Activated naive CD4-positive, alpha-beta T cell treated with anti-CD3 and anti-CD28 coated beads for 36 hours (primary cell): ENCODE results near the gene CISD3. TPM values are rescaled to one million over a fixed set of nuclear protein-coding genes. Genes with fewer than 3 reads are reported as not detected.

Experiments used
- CTCF ChIA-PET: fragments of 350-600 bp; sonication (Branson Sonifier 250); formaldehyde crosslinking; loops from one replicate; lab custom pipeline; 2021; ENCODE audit warnings: antibody characterized with exemption; lab: Charles Lee
- DNase-seq: peaks from one replicate; pipeline ENCODE4 v3.0.0-alpha.2; 2020
- H3K27ac Mint-ChIP-seq: one replicate; pipeline ENCODE4 v1.8.0; 2021; ENCODE audit warnings: mild to moderate bottlenecking, mixed read lengths
- H3K27me3 Mint-ChIP-seq: one replicate; pipeline ENCODE4 v1.8.0; 2021; ENCODE audit warnings: low read depth, mixed read lengths
- H3K36me3 Mint-ChIP-seq: one replicate; pipeline ENCODE4 v1.8.0; 2021; ENCODE audit warnings: low read depth, mixed read lengths
- H3K4me1 Mint-ChIP-seq: one replicate; pipeline ENCODE4 v1.8.0; 2021; ENCODE audit warnings: low read depth, mixed read lengths
- H3K4me3 Mint-ChIP-seq: one replicate; pipeline ENCODE4 v1.8.0; 2021; ENCODE audit warnings: mild to moderate bottlenecking, moderate library complexity, mixed read lengths
- H3K9me3 Mint-ChIP-seq: one replicate; pipeline ENCODE4 v1.8.0; 2021; ENCODE audit warnings: mixed read lengths
- intact Hi-C: fragments of 100-400 bp; cut with micrococcal nuclease; formaldehyde crosslinking; loops from one replicate; pipeline ENCODE4 v1.15.1; 2023
- total RNA-seq, 2 experiments: library from RNA; stranded (reverse); gene quantifications; one replicate each; pipeline ENCODE4 v1.2.3, GENCODE V29; 2021

CISD3 gene
- total RNA-seq, 2 experiments from 2014 or later = 35.1 to 35.8 TPM

DNA sequence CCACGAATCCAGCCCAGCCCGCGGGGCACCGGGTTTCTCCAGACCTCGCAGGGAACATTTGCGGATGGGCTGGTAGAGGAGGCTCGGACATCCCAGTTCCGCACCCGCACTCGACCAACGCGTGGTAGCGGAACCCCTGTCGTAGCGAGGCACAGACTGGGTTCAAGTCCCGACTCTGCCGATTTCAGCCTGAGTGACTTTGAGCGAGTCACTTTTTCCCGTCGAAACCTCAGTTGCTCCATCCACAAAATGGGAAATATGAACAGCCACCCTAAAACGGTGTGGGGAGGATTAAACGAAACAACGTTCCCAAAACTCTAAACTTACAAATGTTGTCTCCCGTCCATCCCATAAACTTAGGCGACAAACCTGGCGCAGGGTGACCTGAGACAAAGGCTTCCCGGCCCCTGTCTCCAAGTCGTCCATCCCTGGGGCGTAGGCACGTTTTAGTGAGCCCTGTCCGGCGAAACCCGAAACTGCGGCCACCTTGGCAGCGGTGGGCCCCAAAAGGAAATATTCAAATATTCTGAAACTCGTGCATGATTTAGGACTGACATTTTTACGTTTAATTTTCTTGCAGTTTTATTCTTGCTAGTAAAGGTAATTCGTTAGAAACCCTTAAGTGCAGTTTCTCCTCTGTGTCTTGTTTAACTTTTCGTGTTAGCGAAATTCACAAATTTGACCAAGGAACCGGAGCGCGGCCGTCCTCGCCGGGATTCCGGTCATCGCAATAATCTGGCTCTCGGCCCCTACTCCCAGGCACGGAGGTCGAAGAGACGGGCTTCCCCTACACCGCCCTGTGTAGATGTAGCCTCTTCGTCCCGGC, 27.0 kb upstream of the CISD3 start:
- peak overlapping the region; percentile 100 for H3K4me3 Mint-ChIP-seq
- H3K9me3 Mint-ChIP-seq = no peaks in the 10 kb centered on the region
- intact Hi-C loops = loop anchor here (5.0 kb wide), 1 partner anchor 1069 kb away; no protein-coding TSS in a partner anchor
- H3K4me1 Mint-ChIP-seq = peaks cover 45% of the 10 kb centered on the region
- H3K27ac Mint-ChIP-seq = peak overlapping the region; percentile 100
- peaks cover 26% of the 10 kb centered on the region for H3K36me3 Mint-ChIP-seq
- no peak for DNase-seq
- CTCF ChIA-PET = no interaction called here
- no peaks in the 10 kb centered on the region for H3K27me3 Mint-ChIP-seq

DNA sequence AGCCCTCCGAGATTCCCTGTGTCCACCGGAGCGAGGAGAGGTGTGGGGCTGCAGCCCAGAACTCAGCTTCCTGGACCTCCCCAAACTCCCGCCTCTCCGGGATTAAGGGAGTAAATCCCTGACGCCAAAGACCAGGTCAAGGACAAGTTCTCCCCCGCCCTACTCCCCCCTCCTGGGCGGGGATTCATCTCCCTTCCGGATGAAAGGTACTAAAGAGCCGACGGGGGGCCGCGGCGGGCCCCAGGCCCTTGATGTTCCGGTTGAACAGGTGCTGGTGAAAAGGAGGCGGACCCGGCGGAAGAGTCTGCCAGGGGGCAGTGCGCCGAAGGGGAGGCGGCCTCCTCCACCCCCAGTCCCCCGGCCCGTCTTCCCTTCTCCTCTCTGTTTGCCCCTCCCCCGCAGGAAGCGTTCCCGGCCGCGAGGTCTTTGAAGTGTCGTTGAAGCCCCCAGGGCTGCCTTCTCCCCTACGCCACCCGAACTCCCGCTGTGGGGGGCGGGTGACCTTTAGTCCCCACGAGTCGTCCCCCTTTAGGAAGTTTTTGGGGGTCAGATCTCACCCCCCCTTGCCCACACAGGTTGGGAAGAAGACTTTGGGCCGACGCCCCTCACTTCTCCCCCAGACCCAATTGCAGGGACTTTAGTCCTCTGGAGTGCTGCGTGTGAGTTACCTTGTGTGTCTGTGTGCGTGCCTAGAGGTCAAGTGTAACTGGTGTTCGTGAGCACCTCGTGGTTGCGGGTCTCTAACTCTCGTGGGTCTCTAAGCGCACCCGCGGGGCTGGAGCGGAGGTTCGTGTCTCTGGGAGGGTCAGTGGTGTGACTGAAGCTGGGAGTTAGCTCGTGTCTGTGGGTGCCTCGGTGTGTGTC, 26.2 kb upstream of the CISD3 start:
- Mint-ChIP-seq H3K36me3 (peaks cover 27% of the 10 kb centered on the region), H3K4me3 (peak overlapping the region; percentile 100), H3K27me3 (no peaks in the 10 kb centered on the region), H3K27ac (peak overlapping the region; percentile 100), H3K4me1 (peaks cover 44% of the 10 kb centered on the region), H3K9me3 (no peaks in the 10 kb centered on the region)
- DNase-seq = peak; percentile 92
- intact Hi-C loops = loop anchor here (5.0 kb wide), 1 partner anchor 1068 kb away; no protein-coding TSS in a partner anchor
- CTCF ChIA-PET = interaction anchor here (1.1 to 1.7 kb wide), 3 partner anchors 24 to 31 kb away, joined by 5 to 7 read pairs (median 5); no protein-coding TSS in a partner anchor

DNA sequence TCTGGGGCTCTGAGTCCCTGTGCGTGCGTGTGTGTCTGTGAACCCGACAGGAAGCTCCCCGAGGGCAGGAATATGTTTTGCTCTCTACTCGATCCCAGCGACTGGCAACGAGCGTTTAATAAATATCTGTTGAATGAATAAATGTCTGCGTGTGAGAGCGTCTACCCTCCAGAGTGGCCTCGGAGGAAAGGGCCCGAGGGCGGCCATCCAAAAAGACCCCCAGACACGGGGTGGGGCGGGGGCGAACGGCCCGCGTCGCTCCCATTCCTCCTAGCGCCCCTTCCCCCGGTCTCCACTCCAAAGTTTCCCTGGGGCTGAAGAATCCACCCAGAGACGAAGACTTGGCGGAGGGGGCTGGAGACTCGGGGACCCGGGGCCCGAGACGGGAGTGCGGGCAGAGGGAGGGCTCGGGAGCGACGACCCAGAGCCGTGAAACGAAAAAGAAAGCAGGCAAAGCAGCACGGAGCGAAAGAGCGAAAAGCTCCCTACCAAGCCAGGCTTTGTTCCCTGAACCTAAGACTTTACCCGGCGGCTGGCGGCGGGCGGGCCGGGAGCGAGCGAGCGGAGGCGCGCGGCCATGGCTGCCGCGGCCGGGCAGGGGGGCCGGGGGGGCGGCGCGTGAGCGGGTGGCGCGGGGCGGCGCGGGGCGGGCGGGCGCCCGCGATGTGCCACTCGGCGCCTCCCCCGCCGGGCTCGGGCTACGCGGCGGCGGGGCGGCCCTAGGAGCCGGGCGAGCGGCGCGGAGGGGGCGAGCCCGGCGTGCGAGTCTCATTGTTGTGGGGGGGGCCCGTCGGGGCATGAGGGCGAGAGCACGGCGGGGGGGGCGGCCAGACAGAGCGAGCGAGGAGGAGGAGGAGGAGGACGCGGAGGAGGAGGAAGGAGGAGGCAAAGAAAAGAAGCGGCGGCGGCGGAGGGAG, 25.3 kb upstream of the CISD3 start, which contains the start of gene MLLT6:
TSS of gene MLLT6 (plus strand) at position 668 of the 917 bp plus-strand sequence. CDS start 360 bp downstream, outside the sequence.
- Mint-ChIP-seq H3K27ac (peak within 1 kb of the TSS; percentile 100), H3K4me1 (peaks cover 43% of the 10 kb centered on the region), H3K4me3 (peak within 1 kb of the TSS; percentile 100), H3K36me3 (peaks cover 33% of the 10 kb centered on the region), H3K27me3 (no peaks in the 10 kb centered on the region), H3K9me3 (no peaks in the 10 kb centered on the region)
- intact Hi-C loops = loop anchor here (5.0 kb wide), 1 partner anchor 1067 kb away; no protein-coding TSS in a partner anchor
- DNase-seq = peak; percentile 72
- CTCF ChIA-PET = interaction anchor here (1.0 to 1.7 kb wide), 5 partner anchors 8 to 30 kb away, joined by 3 to 7 read pairs (median 5); no protein-coding TSS in a partner anchor

DNA sequence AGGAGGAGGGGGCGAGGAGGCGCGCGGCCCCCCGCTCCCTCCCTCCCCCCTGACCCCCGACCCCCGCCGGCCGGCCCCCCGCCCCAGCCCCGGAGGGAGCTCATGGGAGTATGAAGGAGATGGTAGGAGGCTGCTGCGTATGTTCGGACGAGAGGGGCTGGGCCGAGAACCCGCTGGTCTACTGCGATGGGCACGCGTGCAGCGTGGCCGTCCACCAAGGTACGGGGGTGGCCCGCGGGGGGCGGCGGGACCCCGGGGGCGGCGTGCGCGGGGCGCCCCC, 24.7 kb upstream of the CISD3 start:
- H3K27ac Mint-ChIP-seq = peak overlapping the region; percentile 79
- intact Hi-C loops = no loop called here
- peak overlapping the region; percentile 100 for H3K4me3 Mint-ChIP-seq
- H3K4me1 Mint-ChIP-seq = peaks cover 43% of the 10 kb centered on the region
- CTCF ChIA-PET = interaction anchor here (1.0 to 1.7 kb wide), 4 partner anchors 8 to 30 kb away, joined by 3 to 5 read pairs (median 4); no protein-coding TSS in a partner anchor
- no peaks in the 10 kb centered on the region for H3K27me3 Mint-ChIP-seq
- no peaks in the 10 kb centered on the region for H3K9me3 Mint-ChIP-seq
- DNase-seq = no peak
- peaks cover 34% of the 10 kb centered on the region for H3K36me3 Mint-ChIP-seq

DNA sequence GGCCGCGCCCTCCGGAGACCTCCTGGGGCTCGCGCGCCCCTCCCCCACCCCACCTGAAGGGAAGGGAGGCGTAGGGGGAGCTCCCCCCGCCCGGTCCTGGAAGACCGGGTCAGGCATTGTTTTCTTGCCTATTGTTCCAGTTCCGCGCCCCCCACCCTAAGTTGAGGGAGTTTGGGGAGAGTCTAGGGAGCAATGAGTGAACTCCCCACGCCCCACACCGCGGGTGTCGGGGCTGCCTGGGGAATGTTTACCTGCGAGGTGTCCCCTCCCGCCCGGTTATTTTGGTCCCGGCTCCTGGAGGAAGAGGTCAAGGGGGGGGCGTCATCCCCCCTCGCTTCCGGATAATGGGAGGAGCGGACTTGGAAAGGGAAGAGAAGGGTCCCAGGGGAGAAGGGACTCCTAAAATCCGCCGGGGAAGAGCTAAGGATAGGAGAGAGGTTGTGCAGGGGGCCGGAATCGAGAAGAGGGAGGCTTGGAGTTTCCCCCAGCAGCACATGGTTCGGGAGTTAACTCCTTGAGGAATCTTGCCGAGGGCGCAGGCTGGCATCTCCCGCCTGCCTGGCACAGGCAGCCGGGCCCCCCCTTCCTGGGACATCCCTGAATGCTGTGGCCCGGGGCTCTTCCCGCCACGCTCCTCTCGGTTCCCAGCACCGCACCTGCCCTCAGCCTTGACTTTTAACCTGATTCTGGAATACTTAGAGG, 24.2 kb upstream of the CISD3 start:
- CTCF ChIA-PET = interaction anchor here (1.0 to 1.7 kb wide), 7 partner anchors 9 to 31 kb away, joined by 3 to 9 read pairs (median 3); no protein-coding TSS in a partner anchor
- DNase-seq = peak; percentile 39
- intact Hi-C loops = loop anchor here (1.0 kb wide), 2 partner anchors 9 to 21 kb away; no protein-coding TSS in a partner anchor
- Mint-ChIP-seq H3K4me1 (peaks cover 44% of the 10 kb centered on the region), H3K27ac (peak overlapping the region; percentile 96), H3K36me3 (peaks cover 37% of the 10 kb centered on the region), H3K9me3 (no peaks in the 10 kb centered on the region), H3K4me3 (peak overlapping the region; percentile 100), H3K27me3 (no peaks in the 10 kb centered on the region)

DNA sequence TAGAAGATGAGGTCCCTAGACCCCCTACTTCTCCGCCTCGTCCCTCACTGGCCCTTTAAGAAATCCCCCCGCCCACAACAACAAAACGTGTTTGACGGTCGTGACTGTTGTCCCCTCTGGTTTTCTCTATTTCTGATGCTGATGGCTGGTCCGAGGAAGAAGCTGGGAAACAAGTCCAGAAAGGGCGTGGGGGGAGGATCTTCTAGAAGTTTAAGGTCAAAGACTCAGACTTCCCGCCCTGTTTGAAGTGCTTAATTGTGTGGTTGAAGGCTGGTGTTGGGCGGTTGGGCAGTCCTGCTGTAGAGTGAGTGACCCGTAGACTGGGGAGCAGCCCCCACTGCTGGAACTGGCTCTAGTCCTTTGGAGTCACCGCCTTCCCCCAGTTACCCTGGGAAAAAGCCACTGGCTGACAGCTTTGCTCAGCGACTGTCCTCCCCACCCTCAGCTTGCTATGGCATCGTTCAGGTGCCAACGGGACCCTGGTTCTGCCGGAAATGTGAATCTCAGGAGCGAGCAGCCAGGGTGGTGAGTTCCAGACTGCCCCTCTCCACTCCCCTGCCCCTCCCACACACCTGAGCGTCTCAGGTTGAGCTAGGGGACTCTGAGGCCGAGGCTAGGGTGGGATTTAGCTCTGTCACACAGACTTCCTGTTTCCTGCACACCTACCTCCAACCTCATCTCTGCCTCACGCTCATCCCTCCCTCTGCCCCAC, 23.5 kb upstream of the CISD3 start:
- H3K9me3 Mint-ChIP-seq = no peaks in the 10 kb centered on the region
- H3K27me3 Mint-ChIP-seq = no peaks in the 10 kb centered on the region
- peak; percentile 46 for DNase-seq
- H3K27ac Mint-ChIP-seq = peak overlapping the region; percentile 96
- peaks cover 40% of the 10 kb centered on the region for H3K36me3 Mint-ChIP-seq
- CTCF ChIA-PET = interaction anchor here (0.7 to 1.6 kb wide), 5 partner anchors 12 to 31 kb away, joined by 3 to 9 read pairs (median 4); no protein-coding TSS in a partner anchor
- intact Hi-C loops = loop anchor here (1.0 kb wide), 2 partner anchors 9 to 21 kb away; no protein-coding TSS in a partner anchor
- peaks cover 44% of the 10 kb centered on the region for H3K4me1 Mint-ChIP-seq
- peak overlapping the region; percentile 100 for H3K4me3 Mint-ChIP-seq

DNA sequence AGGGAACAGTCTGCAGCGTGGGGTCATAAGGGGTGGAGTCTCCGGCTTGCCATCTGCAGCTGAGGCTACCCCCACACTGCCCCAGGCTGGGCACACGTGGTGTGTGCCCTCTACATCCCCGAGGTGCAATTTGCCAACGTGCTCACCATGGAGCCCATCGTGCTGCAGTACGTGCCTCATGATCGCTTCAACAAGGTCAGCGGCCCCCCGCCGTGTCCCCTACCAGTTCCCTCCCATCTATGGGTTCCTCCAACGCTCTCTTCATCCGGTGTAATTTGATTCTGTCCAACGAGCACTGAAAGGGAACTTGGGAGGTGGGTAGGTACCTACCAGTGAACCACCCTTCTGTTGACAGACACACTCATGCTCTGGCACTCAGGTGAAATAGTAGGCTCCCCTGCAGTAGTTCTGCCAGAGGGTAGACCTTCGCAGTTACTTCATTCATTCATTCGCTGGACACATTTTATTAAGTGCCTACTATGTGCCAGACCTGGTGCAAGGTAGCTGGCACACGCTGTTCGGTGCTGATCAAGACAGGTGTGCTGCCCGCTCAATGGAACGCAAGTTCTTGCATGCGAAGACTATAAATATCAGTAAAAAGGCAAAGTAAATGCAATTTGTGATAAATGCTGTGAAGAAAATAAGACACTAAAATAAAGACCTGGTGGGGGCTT, 22.3 kb upstream of the CISD3 start:
- intact Hi-C loops = no loop called here
- H3K27me3 Mint-ChIP-seq = no peaks in the 10 kb centered on the region
- peak overlapping the region; percentile 96 for H3K27ac Mint-ChIP-seq
- peaks cover 46% of the 10 kb centered on the region for H3K4me1 Mint-ChIP-seq
- peaks cover 38% of the 10 kb centered on the region for H3K36me3 Mint-ChIP-seq
- peak overlapping the region; percentile 100 for H3K4me3 Mint-ChIP-seq
- no peaks in the 10 kb centered on the region for H3K9me3 Mint-ChIP-seq
- no peak for DNase-seq
- CTCF ChIA-PET = interaction anchor here (1.4 to 2.2 kb wide), 3 partner anchors 13 to 28 kb away, joined by 4 to 9 read pairs (median 9); no protein-coding TSS in a partner anchor

DNA sequence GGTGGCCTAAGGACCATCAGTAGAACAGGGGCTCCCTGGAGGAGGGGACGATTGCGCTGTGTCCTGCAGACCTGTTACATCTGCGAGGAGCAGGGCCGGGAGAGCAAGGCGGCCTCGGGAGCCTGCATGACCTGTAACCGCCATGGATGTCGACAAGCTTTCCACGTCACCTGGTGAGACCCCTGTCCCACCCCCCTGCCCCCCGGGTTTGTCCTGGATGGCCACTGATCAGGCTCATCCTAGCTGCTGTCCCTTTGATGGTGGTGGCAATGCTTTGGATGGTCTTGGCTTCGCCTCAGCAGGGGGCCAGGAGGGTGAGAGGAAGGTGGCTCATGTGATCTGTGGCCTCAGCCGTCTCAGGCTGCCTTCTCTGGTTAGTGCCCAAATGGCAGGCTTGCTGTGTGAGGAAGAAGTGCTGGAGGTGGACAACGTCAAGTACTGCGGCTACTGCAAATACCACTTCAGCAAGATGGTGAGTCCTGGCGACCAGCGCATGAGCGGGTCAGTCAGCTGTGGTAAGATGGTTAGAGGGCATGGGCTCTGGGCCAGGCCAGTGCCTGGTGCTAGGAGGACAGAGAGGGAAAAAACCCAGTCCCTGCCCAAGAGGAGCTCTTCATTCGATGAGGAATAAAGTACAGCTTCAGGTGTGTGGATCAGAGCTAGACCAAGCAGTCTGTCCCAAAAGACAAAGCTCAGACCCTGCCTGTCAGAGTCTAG, 20.9 kb upstream of the CISD3 start:
- peaks cover 52% of the 10 kb centered on the region for H3K4me1 Mint-ChIP-seq
- no peaks in the 10 kb centered on the region for H3K27me3 Mint-ChIP-seq
- H3K4me3 Mint-ChIP-seq = no peak overlapping the region
- peaks cover 41% of the 10 kb centered on the region for H3K36me3 Mint-ChIP-seq
- H3K9me3 Mint-ChIP-seq = no peaks in the 10 kb centered on the region
- peak overlapping the region; percentile 50 for H3K27ac Mint-ChIP-seq
- intact Hi-C loops = no loop called here
- no peak for DNase-seq
- CTCF ChIA-PET = interaction anchor here (1.4 to 3.0 kb wide), 4 partner anchors 14 to 33 kb away, joined by 4 to 12 read pairs (median 10); no protein-coding TSS in a partner anchor

DNA sequence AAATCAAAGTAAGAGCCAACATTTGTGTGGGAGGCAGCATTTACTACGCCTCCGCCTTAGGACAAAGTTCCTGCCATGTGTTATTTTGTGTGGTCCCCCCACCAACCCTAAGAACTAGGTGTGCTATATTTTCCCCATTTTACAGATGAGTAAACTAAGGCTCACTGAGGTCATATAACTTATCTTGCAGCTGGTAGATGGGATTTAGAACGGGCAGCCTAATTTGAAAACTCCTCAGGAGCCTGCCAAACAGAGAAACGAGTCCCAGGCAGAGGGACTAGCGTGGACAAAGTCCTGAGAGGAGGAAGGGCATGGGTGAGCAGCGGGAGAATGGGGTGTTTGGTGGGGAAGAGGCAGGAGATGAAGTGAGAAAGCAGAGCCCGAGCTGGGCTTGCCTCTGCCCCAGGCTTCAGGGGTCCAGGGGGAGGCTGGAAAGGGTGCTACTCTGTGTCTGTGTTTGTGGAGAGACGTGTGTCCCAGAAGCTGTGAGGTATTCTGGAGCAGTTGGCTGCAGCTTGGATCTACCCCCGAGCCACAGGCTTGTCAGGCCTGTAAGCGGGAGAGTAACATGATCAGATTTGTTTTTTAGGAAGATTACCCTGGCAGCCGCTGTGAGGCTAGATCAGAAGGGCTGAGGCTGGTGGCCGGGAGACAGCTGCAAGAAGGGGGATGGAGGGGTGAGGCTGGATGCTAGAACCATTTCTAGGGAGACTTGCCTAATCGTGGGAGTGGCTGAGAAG, 20.1 kb upstream of the CISD3 start:
- H3K4me3 Mint-ChIP-seq = no peak overlapping the region
- H3K27ac Mint-ChIP-seq = peak overlapping the region; percentile 50
- DNase-seq = no peak
- H3K4me1 Mint-ChIP-seq = peaks cover 59% of the 10 kb centered on the region
- intact Hi-C loops = no loop called here
- no peaks in the 10 kb centered on the region for H3K27me3 Mint-ChIP-seq
- H3K9me3 Mint-ChIP-seq = no peaks in the 10 kb centered on the region
- H3K36me3 Mint-ChIP-seq = peaks cover 42% of the 10 kb centered on the region
- CTCF ChIA-PET = interaction anchor here (1.2 to 3.0 kb wide), 5 partner anchors 18 to 36 kb away, joined by 3 to 12 read pairs (median 9); partner anchors contain the start of gene EPOP
